Midbrain (tissue), 1 donor: ENCODE results near the gene B3GNT9.

ENCODE experiments used
- DNase-seq: peaks from one replicate; lab custom pipeline; 2025; lab: John Stamatoyannopoulos, UW

B3GNT9 gene

DNA sequence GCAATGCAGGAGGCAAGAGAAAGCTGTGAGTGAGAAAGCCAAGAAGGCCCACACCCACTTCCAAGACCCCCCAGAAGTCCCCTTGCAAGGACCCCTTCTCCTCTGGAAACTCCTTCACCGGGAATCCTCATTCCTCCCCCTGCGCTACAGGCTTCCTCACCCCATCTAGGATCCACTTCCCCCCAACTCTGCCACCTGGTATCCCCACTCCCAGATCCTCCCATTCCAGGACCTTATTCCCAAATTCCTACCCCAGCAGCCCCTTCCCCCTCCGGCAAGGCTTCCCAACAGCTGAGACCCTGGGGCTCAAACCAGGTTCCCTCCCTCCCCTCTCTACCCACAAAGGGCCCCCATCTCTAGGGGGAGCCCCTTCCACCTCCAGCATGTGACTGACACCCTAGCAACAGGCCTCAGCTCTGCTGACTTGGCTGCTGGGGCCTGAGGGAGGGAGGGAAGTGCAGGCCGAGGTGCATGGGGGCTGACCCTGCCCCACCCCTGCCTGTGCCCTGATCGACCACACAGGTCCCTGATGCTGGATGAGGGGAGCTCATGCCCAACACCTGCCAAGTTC is 15.9 kb upstream of the B3GNT9 start:
- no peak for DNase-seq

DNA sequence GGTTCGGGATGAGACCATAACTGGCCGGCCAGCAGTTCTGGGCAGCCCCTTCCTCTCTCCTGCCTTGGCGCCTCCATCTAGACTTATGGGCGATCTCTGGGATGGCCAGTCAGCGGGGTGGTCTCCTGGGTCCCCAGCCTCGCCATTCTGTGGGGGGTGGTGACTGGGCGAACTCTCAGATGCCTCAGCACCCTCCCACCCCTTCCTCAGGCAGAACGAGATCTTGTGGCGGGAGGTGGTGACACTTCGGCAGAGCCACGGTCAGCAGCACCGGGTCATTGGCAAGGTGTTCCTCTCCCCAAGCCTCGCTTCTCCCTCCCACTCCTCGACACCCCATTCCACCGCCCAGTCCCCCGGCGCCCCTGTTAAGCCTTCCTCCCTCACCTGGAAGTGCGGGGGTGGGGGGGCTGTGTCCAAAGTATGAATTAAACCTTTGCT is 15.3 kb upstream of the B3GNT9 start:
- no peak for DNase-seq

- DNase-seq, result no peak
Observed at GRCh38 chr16:67165121-67166078, 14.6 kb upstream of the B3GNT9 start.

DNA sequence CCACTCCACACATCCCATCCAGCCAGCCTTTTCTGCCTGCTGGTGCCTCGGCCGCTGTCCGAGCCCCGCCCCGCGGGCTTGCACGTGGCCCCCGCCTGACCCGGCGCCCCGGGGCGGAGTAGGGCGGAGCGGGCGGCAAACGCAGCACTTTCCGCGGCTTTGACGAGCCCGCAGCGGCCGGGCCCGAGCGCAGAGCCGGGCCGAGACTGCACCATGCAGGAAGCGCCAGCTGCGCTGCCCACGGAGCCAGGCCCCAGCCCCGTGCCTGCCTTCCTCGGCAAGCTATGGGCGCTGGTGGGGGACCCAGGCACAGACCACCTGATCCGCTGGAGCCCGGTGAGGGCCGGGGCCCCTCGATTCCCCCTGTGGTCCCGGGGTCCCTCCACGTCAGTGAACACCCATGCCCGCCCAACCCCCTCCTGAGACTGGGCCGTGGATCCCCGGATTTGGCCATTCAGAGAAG is 13.8 kb upstream of the B3GNT9 start, which contains the start of gene HSF4:
TSS of gene HSF4 (plus strand) at position 147 of the 463 bp plus-strand sequence. CDS start at position 214, 67 bp downstream.
- DNase-seq, result peak; percentile 52

DNA sequence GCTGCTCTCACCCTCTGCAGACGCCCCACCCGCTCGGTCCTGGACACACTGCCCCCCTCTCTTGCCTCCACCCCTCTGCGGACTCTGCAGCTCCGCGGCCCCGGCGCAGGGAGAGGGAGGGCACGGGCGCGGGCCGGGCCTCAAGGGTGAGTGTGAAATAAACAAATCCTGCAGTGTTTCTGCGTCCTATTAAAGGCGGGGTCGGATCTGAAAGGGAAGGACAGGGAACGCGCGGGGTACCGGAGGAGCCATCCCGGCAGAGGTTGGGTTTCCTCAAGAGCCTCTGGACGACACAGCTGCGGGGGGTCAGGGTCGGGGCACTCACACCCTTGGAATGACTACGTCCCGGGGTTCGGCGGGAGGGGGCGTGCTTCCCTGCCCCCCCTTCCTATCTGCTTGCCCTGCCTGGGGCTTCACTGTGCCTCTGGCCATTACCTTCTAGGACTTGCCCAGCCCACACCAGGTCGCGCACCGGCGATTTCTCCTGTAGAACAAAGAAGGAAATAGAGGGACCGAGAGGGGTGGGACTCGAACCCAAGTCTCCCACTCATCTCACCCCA is 13.3 kb upstream of the B3GNT9 start:
- DNase-seq, result peak; percentile 42

DNA sequence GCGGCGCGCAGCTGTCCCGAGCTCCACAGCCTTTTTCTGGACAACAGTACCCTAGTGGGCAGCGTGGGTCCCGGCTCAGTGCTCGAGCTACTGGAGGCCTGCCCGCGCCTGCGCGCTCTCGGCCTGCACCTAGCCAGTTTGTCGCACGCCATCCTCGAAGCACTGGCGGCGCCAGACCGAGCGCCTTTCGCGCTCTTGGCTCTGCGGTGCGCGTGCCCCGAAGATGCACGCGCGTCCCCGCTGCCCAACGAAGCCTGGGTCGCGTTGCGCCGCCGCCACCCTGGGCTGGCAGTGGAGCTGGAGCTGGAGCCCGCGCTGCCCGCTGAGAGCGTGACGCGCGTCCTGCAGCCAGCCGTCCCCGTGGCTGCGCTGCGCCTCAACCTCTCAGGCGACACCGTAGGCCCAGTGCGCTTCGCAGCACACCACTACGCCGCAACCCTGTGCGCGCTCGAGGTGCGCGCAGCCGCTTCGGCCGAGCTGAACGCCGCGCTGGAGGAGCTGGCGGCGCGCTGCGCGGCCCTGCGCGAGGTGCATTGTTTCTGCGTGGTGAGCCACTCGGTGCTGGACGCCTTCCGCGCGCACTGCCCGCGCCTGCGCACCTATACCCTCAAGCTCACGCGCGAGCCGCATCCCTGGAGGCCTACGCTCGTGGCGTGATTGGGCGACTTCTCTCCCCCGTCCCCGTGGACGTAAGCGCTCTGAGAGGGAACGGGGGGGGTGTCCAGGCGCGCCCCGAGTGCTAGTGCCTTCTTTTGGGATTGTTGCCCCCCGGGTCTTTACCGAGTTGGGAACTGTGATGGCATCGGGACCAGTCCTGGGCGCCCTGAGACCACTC is 12.6 kb upstream of the B3GNT9 start:
- DNase-seq, result peak; percentile 75

- DNase-seq, result no peak
Observed at GRCh38 chr16:67162506-67163163, 11.8 kb upstream of the B3GNT9 start.

GRCh38 chr16:67161595-67162058 is 10.8 kb upstream of the B3GNT9 start:
- no peak for DNase-seq

DNA sequence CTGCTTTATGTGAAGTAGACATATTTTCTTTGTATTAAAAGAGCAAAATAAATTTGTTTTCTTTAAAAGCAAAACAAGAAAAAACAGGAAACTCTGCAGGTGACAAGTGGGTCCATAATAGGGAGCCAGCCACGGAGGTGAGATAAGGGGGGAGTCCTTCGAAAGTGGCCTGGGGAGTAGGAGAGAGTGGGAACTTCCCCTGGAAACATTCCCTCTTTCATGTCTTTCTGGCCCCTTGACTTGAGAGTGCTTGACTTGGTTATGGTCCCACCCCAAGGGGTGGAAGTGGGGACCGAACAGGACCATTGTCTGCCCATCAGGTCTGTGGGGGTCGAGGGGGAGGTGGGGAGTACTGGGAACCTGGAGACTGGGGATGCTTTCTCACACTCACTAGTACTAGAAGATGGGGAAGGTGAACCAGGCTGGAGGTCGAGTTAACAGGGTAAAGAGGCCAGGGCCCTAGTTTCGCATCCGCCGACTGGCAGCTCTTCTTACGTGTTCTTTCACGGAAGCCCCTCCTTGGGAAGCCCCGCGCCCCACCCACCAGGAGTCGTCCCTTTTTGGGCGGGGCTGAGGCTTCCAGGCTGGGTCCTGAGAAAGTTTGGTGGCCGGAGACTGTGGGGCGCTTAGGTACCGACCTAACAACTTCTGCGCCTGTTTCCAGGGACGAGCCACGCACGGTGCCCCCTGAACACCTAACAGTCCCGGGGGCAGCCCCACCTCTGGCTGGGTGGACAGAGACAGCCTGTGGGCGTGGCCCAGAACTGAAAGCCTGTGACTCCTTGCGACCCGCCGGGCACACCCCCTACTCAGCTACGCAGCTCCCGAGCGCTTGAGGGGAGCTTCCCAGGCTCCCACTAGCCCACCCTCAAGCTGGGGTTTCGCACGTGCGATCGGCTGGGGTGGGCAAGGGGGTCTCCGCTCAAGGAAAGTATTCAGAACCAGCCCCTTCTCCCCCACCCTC is 8.1 kb upstream of the B3GNT9 start:
- DNase-seq, result no peak

- DNase-seq, result no peak
Observed at GRCh38 chr16:67157892-67158635, 7.3 kb upstream of the B3GNT9 start.

- no peak for DNase-seq
Observed at GRCh38 chr16:67157106-67157748, 6.4 kb upstream of the B3GNT9 start.

- DNase-seq, result no peak
Observed at GRCh38 chr16:67156143-67156844, 5.5 kb upstream of the B3GNT9 start.

- peak; percentile 86 for DNase-seq
Observed at GRCh38 chr16:67155295-67156142, 4.7 kb upstream of the B3GNT9 start.

GRCh38 chr16:67154578-67155294 is 3.9 kb upstream of the B3GNT9 start:
- no peak for DNase-seq

GRCh38 chr16:67151431-67152097 is 766 bp upstream of the B3GNT9 start:
- no peak for DNase-seq
